ENCODE measurements around the gene NDC80. TPM values are rescaled to one million over a fixed set of nuclear protein-coding genes. Genes with fewer than 3 reads are reported as not detected.
A peak's percentile ranks its signal among the peaks of the same experiment; 100 is the strongest.

Gene NDC80
- total RNA-seq, 1 donor from 2014 or later = 3.5 TPM

DNA sequence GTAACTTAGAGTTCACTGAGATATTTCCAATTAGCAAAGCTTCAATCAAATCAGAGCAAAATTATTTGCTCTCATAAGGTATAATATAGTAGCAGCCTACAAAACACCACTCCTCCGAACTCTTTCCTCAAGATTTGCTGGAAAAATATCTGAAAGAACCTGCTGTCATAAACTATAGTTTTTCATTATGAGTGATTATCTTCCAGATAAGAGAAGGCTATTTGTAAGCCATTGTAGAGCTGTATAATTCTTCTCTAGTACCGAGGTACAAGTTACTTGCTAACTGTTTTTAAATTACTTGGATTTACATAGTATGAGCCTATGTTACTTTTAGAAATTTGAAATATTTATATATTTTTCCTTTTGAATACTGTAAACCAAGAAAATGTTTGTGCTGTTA lies 2.1 kb downstream of the NDC80 start:
- Mint-ChIP-seq H3K4me3 (ENCODE audit: unreplicated experiment) (no peak overlapping the region), H3K27ac (ENCODE audit: unreplicated experiment) (no peak overlapping the region), H3K9me3 (ENCODE audit: unreplicated experiment) (no peaks in the 10 kb centered on the region), H3K4me1 (ENCODE audit: low read depth, unreplicated experiment) (peaks cover 12% of the 10 kb centered on the region), H3K36me3 (ENCODE audit: low read depth, unreplicated experiment) (no peaks in the 10 kb centered on the region), H3K27me3 (ENCODE audit: low read depth, unreplicated experiment) (no peaks in the 10 kb centered on the region)
- peak overlapping the region; percentile 47 for H2AFZ ChIP-seq (ENCODE audit: low read depth, low read length)
- no peaks in the 10 kb centered on the region for H3K27me3 ChIP-seq (ENCODE audit: insufficient read depth, low read length)
- H3K4me3 ChIP-seq (ENCODE audit: insufficient read depth, low read depth, low read length) = peak overlapping the region; percentile 99
- H3K36me3 ChIP-seq (ENCODE audit: insufficient read depth, low read length) = peaks cover 11% of the 10 kb centered on the region
- peaks cover 68% of the 10 kb centered on the region for H3K79me2 ChIP-seq (ENCODE audit: insufficient read depth, low read length)
- no peaks in the 10 kb centered on the region for H4K20me1 ChIP-seq (ENCODE audit: insufficient read depth, low read length)
- DNase-seq (ENCODE audit: low read depth) (no peak), FAIRE-seq (no peak)
- H3K4me1 ChIP-seq (ENCODE audit: insufficient read depth, low read length) = peaks cover 15% of the 10 kb centered on the region
- H3K9me3 ChIP-seq (ENCODE audit: insufficient read depth, low read depth, low read length) = no peaks in the 10 kb centered on the region
- peak overlapping the region; percentile 98 for H3K9ac ChIP-seq (ENCODE audit: low read length)
- peak overlapping the region; percentile 96 for H3K4me2 ChIP-seq (ENCODE audit: low read length)
- H3K27ac ChIP-seq (ENCODE audit: low read depth, low read length) = no peak overlapping the region
- no peak for TF ChIP-seq EZH2 (IDR thresholded peaks at IDR 0.05; ENCODE audit: insufficient read depth, low read length)
- TF ChIP-seq, protein P1, sequence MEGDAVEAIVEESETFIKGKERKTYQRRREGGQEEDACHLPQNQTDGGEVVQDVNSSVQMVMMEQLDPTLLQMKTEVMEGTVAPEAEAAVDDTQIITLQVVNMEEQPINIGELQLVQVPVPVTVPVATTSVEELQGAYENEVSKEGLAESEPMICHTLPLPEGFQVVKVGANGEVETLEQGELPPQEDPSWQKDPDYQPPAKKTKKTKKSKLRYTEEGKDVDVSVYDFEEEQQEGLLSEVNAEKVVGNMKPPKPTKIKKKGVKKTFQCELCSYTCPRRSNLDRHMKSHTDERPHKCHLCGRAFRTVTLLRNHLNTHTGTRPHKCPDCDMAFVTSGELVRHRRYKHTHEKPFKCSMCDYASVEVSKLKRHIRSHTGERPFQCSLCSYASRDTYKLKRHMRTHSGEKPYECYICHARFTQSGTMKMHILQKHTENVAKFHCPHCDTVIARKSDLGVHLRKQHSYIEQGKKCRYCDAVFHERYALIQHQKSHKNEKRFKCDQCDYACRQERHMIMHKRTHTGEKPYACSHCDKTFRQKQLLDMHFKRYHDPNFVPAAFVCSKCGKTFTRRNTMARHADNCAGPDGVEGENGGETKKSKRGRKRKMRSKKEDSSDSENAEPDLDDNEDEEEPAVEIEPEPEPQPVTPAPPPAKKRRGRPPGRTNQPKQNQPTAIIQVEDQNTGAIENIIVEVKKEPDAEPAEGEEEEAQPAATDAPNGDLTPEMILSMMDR (IDR thresholded peaks at IDR 0.05; ENCODE audit: insufficient read depth, low read depth, low read length) = no peak

DNA sequence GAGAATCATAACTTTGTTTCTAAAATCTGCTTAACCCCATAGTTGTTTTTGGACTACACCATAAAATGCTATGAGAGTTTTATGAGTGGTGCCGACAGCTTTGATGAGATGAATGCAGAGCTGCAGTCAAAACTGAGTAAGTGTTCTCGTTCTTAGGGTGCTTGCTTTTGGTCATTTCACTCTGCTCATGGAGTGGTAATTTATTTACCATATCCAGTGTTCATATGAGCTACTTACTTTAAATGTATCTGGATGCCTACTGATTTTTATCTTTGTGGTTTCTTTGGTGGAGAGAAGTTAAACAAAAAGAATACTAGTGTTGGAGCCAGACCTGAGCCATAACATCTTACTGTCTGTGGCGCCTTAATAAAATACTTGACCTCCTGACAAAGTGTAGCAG lies 16.4 kb downstream of the NDC80 start:
- Mint-ChIP-seq H3K27ac (ENCODE audit: unreplicated experiment) (no peak overlapping the region), H3K36me3 (ENCODE audit: low read depth, unreplicated experiment) (no peaks in the 10 kb centered on the region), H3K4me3 (ENCODE audit: unreplicated experiment) (no peak overlapping the region), H3K27me3 (ENCODE audit: low read depth, unreplicated experiment) (no peaks in the 10 kb centered on the region), H3K4me1 (ENCODE audit: low read depth, unreplicated experiment) (peaks cover 7% of the 10 kb centered on the region), H3K9me3 (ENCODE audit: unreplicated experiment) (no peaks in the 10 kb centered on the region)
- H4K20me1 ChIP-seq (ENCODE audit: insufficient read depth, low read length) = no peaks in the 10 kb centered on the region
- H3K9me3 ChIP-seq (ENCODE audit: insufficient read depth, low read depth, low read length) = no peaks in the 10 kb centered on the region
- H3K79me2 ChIP-seq (ENCODE audit: insufficient read depth, low read length) = no peaks in the 10 kb centered on the region
- DNase-seq (ENCODE audit: low read depth) (no peak), FAIRE-seq (no peak)
- H3K4me2 ChIP-seq (ENCODE audit: low read length) = no peak overlapping the region
- H3K36me3 ChIP-seq (ENCODE audit: insufficient read depth, low read length) = peaks cover 7% of the 10 kb centered on the region
- no peak overlapping the region for H3K4me3 ChIP-seq (ENCODE audit: insufficient read depth, low read depth, low read length)
- no peak for TF ChIP-seq EZH2 (IDR thresholded peaks at IDR 0.05; ENCODE audit: insufficient read depth, low read length)
- TF ChIP-seq, protein P1 (IDR thresholded peaks at IDR 0.05; ENCODE audit: insufficient read depth, low read depth, low read length) = no peak
- no peak overlapping the region for H2AFZ ChIP-seq (ENCODE audit: low read depth, low read length)
- no peak overlapping the region for H3K9ac ChIP-seq (ENCODE audit: low read length)
- H3K27ac ChIP-seq (ENCODE audit: low read depth, low read length) = no peak overlapping the region
- H3K4me1 ChIP-seq (ENCODE audit: insufficient read depth, low read length) = no peaks in the 10 kb centered on the region
- H3K27me3 ChIP-seq (ENCODE audit: insufficient read depth, low read length) = no peaks in the 10 kb centered on the region

DNA sequence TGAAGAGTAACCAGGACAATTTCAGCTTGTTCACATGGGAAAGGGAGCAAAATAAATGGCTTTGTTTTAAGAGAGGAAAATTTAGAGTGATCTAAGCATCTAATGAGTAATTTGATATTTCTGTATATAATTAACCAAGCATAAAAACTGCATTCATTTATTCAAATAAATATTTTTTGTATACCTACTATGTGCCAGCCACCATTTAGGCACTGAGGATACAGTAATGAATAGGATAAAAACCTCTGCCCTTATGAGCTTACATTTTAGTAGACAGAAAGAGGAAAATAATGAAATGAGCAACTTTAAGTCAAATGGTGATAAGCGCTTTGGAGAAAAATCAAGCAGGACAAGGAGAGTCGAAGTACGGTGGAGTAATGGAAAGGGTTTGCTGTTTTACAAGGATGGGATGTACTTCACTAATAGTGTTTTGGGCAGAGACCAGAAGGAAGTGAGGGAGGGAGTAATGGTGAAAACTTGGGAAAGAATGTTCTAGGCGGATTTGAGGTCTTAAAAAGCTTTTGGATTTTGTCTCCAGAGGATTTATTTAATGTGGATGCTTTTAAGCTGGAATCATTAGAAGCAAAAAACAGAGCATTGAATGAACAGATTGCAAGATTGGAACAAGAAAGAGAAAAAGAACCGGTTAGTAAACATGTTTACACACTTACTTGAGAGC lies 17.4 kb downstream of the NDC80 start:
- Histone ChIP-seq H3K4me3 (ENCODE audit: insufficient read depth, low read depth, low read length) (no peak overlapping the region), H2AFZ (ENCODE audit: low read depth, low read length) (no peak overlapping the region), H3K79me2 (ENCODE audit: insufficient read depth, low read length) (no peaks in the 10 kb centered on the region), H3K27me3 (ENCODE audit: insufficient read depth, low read length) (no peaks in the 10 kb centered on the region), H3K27ac (ENCODE audit: low read depth, low read length) (no peak overlapping the region), H4K20me1 (ENCODE audit: insufficient read depth, low read length) (no peaks in the 10 kb centered on the region), H3K9me3 (ENCODE audit: insufficient read depth, low read depth, low read length) (no peaks in the 10 kb centered on the region), H3K4me1 (ENCODE audit: insufficient read depth, low read length) (no peaks in the 10 kb centered on the region), H3K4me2 (ENCODE audit: low read length) (no peak overlapping the region), H3K36me3 (ENCODE audit: insufficient read depth, low read length) (peaks cover 7% of the 10 kb centered on the region), H3K9ac (ENCODE audit: low read length) (no peak overlapping the region)
- Mint-ChIP-seq H3K9me3 (ENCODE audit: unreplicated experiment) (no peaks in the 10 kb centered on the region), H3K27ac (ENCODE audit: unreplicated experiment) (peak overlapping the region; percentile 11), H3K4me1 (ENCODE audit: low read depth, unreplicated experiment) (peaks cover 7% of the 10 kb centered on the region), H3K27me3 (ENCODE audit: low read depth, unreplicated experiment) (no peaks in the 10 kb centered on the region), H3K4me3 (ENCODE audit: unreplicated experiment) (no peak overlapping the region), H3K36me3 (ENCODE audit: low read depth, unreplicated experiment) (no peaks in the 10 kb centered on the region)
- TF ChIP-seq EZH2 (IDR thresholded peaks at IDR 0.05; ENCODE audit: insufficient read depth, low read length) = no peak
- TF ChIP-seq, protein P1 (IDR thresholded peaks at IDR 0.05; ENCODE audit: insufficient read depth, low read depth, low read length) = no peak
- no peak for FAIRE-seq
- no peak for DNase-seq (ENCODE audit: low read depth)

Measured in astrocyte (in vitro differentiated cells and primary cell).